ENCODE data around the gene MBOAT2. TPM values are rescaled to one million over a fixed set of nuclear protein-coding genes. Genes with fewer than 3 reads are reported as not detected.
A peak's percentile ranks its signal among the peaks of the same experiment; 100 is the strongest.

The MBOAT2 gene
- total RNA-seq, 4 donors from 2014 or later, result 5.7 to 12.6 (median 7.4) TPM

DNA sequence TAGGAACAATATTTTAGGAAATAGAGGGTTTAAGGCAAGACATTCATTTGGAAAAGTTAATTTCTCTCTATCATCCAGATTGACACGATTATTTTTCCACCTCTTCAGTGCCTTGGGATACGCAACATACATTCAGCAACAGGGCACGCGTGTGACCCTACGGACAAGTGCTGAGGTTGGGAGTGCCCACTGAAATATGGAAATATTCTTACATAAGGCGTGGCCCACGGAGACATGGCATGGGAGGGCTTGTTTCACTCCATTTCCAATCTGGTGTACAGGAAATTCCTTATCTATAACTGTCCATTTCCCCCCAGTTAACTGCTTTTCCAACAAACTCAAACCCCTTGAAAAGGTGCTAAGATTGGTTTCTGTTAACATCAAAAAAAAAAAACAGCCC, 145.2 kb downstream of the MBOAT2 start:
- TF ChIP-seq, protein P1, sequence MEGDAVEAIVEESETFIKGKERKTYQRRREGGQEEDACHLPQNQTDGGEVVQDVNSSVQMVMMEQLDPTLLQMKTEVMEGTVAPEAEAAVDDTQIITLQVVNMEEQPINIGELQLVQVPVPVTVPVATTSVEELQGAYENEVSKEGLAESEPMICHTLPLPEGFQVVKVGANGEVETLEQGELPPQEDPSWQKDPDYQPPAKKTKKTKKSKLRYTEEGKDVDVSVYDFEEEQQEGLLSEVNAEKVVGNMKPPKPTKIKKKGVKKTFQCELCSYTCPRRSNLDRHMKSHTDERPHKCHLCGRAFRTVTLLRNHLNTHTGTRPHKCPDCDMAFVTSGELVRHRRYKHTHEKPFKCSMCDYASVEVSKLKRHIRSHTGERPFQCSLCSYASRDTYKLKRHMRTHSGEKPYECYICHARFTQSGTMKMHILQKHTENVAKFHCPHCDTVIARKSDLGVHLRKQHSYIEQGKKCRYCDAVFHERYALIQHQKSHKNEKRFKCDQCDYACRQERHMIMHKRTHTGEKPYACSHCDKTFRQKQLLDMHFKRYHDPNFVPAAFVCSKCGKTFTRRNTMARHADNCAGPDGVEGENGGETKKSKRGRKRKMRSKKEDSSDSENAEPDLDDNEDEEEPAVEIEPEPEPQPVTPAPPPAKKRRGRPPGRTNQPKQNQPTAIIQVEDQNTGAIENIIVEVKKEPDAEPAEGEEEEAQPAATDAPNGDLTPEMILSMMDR (IDR thresholded peaks at IDR 0.05), result no peak
- ATAC-seq (ENCODE audit: low FRiP score), result no peak
- no peak for DNase-seq (ENCODE audit: low spot score)

DNA sequence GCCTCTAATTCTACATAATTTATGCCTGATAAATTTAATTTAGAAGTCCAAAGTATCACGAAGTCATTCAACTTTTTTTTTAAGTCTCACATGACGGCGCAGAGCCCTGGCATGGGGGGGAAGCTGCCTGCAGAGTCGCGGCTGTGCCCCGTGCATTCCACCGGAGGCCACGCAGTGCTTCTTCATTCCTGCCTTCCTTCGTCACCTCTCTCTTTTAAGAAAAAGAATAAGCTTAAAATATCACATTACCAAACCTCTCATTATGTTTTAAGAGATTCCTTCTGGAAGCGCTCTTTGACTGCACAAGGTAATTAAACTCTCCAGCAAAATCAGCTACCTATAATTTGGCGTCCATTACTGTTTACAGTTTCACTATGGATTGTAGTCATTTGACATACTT, 145.8 kb downstream of the MBOAT2 start:
- DNase-seq (ENCODE audit: low spot score) (no peak), ATAC-seq (ENCODE audit: low FRiP score) (no peak)
- TF ChIP-seq, protein P1 (IDR thresholded peaks at IDR 0.05), result no peak

DNA sequence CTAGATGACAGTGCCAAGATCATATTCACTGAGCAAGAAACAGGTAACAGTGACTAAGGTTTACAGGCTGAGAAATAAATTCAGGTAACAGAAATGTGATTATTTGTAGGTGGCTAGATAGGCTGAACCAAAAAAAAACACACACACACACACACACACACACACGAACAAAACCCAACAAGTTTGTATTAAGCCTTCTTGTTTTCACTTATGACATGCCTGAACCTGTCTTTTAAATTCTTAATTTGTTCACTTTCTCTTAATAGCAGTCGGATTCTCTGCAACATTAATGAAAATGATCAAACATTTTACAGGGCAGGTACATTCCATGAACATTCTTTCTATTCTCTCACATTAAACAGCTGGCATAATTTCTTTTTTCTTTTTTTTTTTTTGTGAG, 147.3 kb downstream of the MBOAT2 start:
- TF ChIP-seq, protein P1 (IDR thresholded peaks at IDR 0.05), result no peak
- DNase-seq (ENCODE audit: low spot score) (no peak), ATAC-seq (ENCODE audit: low FRiP score) (no peak)

DNA sequence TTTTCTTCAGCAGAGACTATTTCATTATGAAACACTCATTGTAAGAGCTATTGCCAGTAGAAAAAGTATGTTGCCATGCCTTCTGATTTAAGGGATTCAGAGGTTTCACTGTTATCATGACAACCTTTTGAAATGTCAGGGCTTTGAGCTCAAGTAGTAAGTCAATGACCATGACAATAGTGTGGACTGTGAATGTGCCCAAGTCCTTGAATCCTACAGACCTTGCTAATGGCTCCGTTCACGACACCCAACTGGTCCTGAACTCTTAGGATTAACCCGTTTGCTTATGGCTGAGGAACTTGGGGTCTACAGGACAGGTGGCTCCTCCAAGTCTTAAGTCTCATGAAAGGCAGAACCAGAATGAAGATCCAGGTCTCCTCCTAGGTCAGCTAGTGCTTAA, 148.5 kb downstream of the MBOAT2 start:
- TF ChIP-seq, protein P1 (IDR thresholded peaks at IDR 0.05), result no peak
- ATAC-seq (ENCODE audit: low FRiP score), result no peak

DNA sequence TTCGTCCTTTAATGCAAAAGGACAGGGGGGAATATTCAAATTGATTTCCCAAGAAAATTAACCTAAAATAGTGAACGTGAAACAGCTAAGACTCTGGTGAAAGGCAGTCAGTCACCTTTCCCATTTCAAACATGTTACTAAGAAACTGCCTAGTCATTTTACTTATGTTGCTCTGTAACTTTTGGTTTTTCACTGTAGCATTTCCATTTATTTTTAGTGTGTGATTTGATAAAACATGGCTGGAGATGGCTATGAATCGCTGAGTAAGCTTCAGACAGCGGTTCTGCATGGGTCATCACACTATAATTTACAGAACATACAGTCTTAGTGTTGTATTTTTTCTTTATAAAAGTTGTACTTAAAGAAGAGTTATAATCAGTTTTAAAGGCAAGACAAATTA, 150.1 kb downstream of the MBOAT2 start:
- TF ChIP-seq, protein P1 (IDR thresholded peaks at IDR 0.05), result no peak

More for the DNA sequence above, 148.5 kb downstream of the MBOAT2 start:
- no peak for DNase-seq (ENCODE audit: low spot score)

DNA sequence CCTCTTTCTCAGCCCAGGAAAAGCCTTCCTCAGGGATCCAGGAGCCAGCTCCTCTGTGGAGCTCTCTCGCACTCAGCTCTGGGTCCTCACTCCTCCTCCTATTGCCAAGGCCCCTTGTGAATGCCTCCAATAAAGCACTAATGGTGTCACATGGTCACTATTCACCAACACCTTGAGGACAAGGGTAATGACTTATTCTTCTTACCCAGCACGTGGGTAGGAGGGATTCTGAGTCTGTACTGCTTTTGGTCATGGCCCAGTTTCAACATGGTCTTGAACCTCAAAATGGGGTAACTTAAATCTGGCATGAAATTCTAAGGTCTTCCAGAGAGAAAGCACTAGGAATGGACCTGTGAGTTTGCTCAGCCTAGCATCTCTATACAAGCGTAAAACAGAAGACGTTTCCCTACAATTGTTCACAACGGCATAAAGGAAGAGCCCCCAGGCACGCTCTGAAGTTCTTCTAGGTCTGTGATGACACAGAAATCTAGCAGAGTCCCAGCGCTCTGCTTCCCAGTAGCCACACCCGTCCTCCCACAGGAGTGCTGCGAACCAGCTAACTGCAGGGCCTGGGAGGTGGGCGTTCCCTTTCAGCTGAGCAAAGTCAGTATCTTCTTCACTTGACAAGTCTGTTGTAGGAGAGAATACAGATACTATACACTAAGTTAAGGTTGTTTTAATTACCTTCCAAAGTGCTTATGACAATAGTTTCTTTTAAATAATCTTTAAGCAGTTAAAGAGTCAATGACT, 151.5 kb downstream of the MBOAT2 start:
- ATAC-seq (ENCODE audit: low FRiP score) (peak; percentile 73), DNase-seq (ENCODE audit: low spot score) (no peak)
- TF ChIP-seq, protein P1 (IDR thresholded peaks at IDR 0.05), result no peak

More for the DNA sequence above, 150.1 kb downstream of the MBOAT2 start:
- DNase-seq (ENCODE audit: low spot score) (no peak), ATAC-seq (ENCODE audit: low FRiP score) (no peak)

DNA sequence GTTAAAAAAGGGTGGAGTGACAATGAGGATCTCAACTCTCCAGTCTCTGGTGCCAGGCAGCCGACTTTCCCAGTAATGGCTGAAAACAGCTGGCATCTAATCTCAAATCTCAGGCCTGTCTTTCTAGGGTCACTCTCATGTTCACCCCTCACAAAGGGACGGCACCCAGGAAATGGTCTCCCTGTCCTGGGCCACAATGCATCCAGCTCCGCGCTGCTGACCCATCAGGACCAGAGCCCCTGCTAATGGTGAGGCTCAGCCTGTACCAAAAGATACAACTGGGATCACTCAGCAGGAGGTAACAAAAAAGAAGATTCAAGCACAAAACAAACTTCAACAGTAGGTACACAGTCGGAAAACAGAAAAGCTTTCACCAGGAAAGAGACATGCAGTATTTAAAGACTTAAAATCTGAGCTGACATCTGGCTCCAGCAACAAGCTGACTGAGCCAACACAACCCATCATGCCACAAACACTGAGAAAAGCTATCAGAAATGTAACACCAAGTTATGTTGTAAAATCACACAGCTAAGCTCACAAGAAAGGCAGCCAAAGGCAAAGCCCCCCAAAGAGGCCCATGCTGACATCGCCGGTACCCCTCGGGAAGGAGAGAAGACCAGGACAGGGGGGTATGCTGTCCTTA, 152.5 kb downstream of the MBOAT2 start:
- TF ChIP-seq, protein P1 (IDR thresholded peaks at IDR 0.05), result no peak
- DNase-seq (ENCODE audit: low spot score), result no peak
- no peak for ATAC-seq (ENCODE audit: low FRiP score)
